ENCODE results near the gene ACOX3.

DNA sequence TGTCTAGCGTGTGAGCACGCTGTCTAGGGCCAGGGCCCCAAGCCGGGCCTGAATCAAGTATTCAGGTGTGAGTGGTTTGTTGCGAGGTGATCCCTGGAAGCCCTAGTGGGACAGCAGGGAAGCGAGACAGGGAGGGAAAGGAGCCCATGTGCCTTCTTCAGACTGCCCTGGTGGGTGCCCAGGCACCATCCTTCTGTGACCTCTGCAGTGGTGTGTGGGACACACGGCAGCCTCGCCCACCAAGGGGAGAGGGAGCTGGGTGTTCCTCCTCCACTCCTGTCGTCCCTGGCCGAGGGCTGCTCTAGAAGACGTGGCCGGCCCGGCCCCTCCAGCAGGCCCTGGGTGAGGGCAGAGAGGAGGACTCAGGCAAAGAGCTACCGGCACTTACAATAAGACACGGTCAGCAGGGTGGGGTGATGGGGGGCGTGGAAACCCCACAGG lies 123.6 kb downstream of the ACOX3 start:
- TF ChIP-seq, protein P1, sequence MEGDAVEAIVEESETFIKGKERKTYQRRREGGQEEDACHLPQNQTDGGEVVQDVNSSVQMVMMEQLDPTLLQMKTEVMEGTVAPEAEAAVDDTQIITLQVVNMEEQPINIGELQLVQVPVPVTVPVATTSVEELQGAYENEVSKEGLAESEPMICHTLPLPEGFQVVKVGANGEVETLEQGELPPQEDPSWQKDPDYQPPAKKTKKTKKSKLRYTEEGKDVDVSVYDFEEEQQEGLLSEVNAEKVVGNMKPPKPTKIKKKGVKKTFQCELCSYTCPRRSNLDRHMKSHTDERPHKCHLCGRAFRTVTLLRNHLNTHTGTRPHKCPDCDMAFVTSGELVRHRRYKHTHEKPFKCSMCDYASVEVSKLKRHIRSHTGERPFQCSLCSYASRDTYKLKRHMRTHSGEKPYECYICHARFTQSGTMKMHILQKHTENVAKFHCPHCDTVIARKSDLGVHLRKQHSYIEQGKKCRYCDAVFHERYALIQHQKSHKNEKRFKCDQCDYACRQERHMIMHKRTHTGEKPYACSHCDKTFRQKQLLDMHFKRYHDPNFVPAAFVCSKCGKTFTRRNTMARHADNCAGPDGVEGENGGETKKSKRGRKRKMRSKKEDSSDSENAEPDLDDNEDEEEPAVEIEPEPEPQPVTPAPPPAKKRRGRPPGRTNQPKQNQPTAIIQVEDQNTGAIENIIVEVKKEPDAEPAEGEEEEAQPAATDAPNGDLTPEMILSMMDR (IDR thresholded peaks at IDR 0.05): no peak
- TF ChIP-seq POLR2A (IDR thresholded peaks at IDR 0.05): no peak
